DOHH2 (cell line): ENCODE measurements around the gene BMP8B.

Experiments used
- CTCF ChIP-seq: fragments of 200-600 bp; sonication (generic); IDR thresholded peaks from one replicate; pipeline ENCODE4 v1.5.1; 2014; ENCODE audit warnings: antibody characterized with exemption, mild to moderate bottlenecking, low read depth, low read length; ENCODE audit not compliant: poor library complexity, severe bottlenecking
- EZH2phosphoT487 ChIP-seq: fragments of 200-600 bp; sonication (generic); IDR thresholded peaks from 2 replicates; pipeline ENCODE4 v1.6.1; 2017; ENCODE audit warnings: borderline replicate concordance, mild to moderate bottlenecking, antibody characterized with exemption, low read length, moderate library complexity, mixed read lengths

- TF ChIP-seq CTCF (no peak), EZH2phosphoT487 (no peak)
These were observed 77.3 kb downstream of the BMP8B start for GRCh38 chr1:39711104-39711965.
